AG04449 (cell line): ENCODE results near the gene CSTPP1.
A peak's percentile ranks its signal among the peaks of the same experiment; 100 is the strongest.

Experiments
- CTCF ChIA-PET: fragments of 350-600 bp; formaldehyde crosslinking; extraction: SDS; loops from one replicate; lab custom pipeline; 2021; ENCODE audit warnings: antibody characterized with exemption; lab: Yijun Ruan, JAX
- POLR2A ChIA-PET: fragments of 400-600, 350-600 bp; formaldehyde crosslinking; extraction: SDS; loops from one replicate; lab custom pipeline; 2020; ENCODE audit warnings: antibody characterized with exemption, inconsistent platforms; lab: Yijun Ruan, JAX
- DNase-seq: peaks from one replicate; pipeline ENCODE4 v3.0.0-alpha.2; 2010; ENCODE audit warnings: low read depth, low spot score
- H3K4me3 ChIP-seq: 2 replicates; pipeline ENCODE4 v1.5.1; 2011; ENCODE audit warnings: low read depth, mild to moderate bottlenecking, control low read depth, low read length
- TF ChIP-seq, protein P1 (sequence below): IDR thresholded peaks from one replicate; pipeline ENCODE4 v1.5.1; 2011; ENCODE audit warnings: mild to moderate bottlenecking, moderate library complexity, low read length, control low read depth, inconsistent platforms; ENCODE audit not compliant: insufficient read depth; ENCODE audit errors: missing control alignments

Gene CSTPP1

DNA sequence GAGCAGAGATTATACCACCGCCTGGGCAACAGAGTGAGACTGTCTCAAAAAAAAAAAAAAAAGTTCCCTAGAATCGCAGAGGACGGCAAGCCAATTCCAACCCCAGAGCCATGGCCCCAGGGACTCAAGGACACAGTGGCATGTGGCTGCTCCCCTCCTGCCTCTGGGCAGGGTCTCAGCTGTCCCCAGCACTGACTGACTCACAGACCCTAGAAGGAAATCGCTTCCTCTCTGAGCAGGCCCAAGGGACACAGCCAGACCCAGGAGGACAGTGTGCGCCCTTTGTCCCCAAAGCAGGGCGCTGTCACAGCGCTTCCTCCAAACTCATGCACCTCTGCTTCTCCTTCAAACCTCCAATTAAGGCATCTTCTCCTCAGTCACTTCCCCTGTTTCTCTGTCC, 247.4 kb downstream of the CSTPP1 start:
- ChIA-PET POLR2A (interaction anchor here (0.6 to 1.9 kb wide), 2 partner anchors 31 to 53 kb away, joined by 3 to 7 read pairs; partner anchors contain the start of gene DDB2), CTCF (interaction anchor here (1.4 to 9.0 kb wide), 5 partner anchors 22 to 223 kb away, joined by 3 to 99 read pairs (median 12); partner anchors contain the start of gene MYBPC3)
- TF ChIP-seq, protein P1, sequence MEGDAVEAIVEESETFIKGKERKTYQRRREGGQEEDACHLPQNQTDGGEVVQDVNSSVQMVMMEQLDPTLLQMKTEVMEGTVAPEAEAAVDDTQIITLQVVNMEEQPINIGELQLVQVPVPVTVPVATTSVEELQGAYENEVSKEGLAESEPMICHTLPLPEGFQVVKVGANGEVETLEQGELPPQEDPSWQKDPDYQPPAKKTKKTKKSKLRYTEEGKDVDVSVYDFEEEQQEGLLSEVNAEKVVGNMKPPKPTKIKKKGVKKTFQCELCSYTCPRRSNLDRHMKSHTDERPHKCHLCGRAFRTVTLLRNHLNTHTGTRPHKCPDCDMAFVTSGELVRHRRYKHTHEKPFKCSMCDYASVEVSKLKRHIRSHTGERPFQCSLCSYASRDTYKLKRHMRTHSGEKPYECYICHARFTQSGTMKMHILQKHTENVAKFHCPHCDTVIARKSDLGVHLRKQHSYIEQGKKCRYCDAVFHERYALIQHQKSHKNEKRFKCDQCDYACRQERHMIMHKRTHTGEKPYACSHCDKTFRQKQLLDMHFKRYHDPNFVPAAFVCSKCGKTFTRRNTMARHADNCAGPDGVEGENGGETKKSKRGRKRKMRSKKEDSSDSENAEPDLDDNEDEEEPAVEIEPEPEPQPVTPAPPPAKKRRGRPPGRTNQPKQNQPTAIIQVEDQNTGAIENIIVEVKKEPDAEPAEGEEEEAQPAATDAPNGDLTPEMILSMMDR, result no peak
- DNase-seq, result no peak
- no peak overlapping the region for H3K4me3 ChIP-seq

DNA sequence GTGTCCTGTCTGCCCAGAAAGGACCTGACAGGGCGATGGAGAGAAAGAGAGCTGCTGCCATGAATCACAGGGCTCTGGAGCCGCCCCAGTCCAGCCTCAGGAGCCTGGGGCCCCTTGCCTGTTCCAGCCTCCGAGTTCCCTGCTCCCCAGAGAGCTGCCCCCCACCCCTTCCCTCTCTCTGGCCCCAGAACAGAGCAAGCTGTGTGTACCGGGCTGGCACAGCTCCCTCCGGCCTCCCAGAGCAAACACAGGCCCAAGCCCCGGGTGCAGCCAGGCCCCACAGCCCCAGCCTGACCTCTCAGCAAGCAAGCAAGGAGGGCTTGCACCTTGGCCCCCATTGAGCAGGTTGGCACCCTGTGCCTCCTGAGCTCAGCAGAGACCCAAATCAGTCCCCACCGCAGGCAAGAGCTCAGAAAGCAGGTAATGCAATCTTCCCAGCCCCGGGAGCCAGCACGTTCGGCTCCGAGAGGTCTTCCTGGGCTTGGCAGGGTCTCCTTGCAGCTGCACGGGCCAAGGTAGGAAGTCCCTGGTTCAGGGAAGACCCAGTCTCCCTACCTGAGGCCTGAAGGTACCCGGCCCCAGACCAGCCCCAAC, 248.2 kb downstream of the CSTPP1 start:
- no peak for DNase-seq
- POLR2A ChIA-PET, result interaction anchor here (0.6 to 1.9 kb wide), 7 partner anchors 30 to 129 kb away, joined by 3 to 7 read pairs (median 3); partner anchors contain the start of genes ACP2 and DDB2
- H3K4me3 ChIP-seq, result peak overlapping the region; percentile 71
- CTCF ChIA-PET, result interaction anchor here (0.8 to 2.3 kb wide), 12 partner anchors 9 to 222 kb away, joined by 3 to 13 read pairs (median 6); partner anchors contain the start of genes ACP2, ARFGAP2, DDB2 and NR1H3
- TF ChIP-seq, protein P1, result no peak

DNA sequence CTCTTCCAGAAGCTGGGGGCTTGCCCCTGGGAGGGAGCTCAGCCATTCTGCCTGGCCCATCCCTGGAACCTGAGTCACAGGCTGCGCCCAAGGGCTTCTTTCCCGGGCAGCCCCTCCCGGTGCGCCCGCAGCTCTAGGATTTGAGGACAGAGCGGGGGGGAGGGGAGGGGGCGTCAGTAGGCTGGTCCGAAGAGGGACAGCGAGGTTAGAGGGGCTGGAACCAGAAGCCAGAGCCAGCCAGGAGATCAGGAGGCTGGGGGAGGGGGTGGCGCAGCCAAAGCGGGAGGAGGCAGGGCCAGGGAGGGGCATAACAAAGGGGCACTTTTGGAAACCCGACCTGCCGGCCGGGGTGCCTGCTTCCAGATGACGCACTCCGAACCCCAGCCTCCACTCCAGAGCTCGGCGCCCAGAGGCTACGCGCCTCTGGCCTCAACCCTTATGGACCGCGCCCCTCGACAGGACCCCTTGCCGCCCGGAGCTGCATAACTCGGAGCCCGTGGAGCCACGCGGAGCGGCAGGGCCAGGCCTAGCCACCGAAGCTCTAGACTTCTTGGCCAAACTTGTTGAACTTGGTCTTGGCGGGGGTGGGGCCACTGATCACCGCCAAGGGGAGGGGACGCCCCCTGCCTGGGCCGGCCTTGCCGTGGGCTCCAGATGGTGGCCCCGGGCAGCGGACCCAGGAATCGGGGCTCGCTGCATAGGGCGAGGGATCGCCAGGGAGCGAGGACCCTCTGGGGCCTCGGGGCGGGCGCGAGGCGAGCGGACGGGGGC, 248.9 kb downstream of the CSTPP1 start:
- TF ChIP-seq, protein P1, result no peak
- POLR2A ChIA-PET, result interaction anchor here (0.6 to 1.9 kb wide), 6 partner anchors 29 to 130 kb away, joined by 3 to 7 read pairs (median 4); partner anchors contain the start of genes ACP2 and DDB2
- DNase-seq, result no peak
- CTCF ChIA-PET, result interaction anchor here (0.8 to 2.3 kb wide), 13 partner anchors 8 to 222 kb away, joined by 3 to 13 read pairs (median 5); partner anchors contain the start of genes ACP2, ARFGAP2, DDB2 and NR1H3
- H3K4me3 ChIP-seq, result peak overlapping the region; percentile 71

DNA sequence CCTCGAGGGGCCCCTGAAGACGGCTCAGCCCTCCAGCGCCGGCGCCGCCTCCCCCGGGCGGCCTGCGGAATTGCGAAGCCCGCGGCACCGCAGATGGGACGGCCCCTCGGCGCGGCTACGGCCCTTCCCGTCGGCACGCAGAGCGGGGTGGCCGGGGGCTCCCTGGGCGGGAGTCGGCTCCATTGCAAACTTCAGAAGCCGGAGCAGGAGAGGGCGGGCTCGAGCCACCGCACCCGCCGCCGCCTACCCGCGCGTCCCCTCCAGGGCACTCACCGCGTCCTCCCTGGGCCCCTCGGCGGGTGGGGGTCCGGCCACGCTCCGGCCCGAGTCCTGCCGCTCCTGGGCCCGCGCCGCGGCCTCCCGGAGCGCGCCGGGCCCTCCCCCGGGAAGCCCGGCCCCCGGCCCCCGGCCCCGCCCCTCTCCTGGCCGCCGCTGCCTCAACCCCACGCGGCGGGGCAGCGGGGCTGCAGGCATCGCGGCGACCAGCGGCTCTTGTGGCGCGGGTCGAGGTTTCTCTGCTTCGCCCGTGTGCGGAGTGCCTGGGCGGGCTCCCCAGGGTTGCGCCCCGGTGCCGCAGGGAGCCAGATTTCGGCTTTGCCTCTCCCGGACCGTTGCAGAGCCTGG, 249.6 kb downstream of the CSTPP1 start, which contains the start of gene PACSIN3:
Gene PACSIN3 (minus strand): TSS at position 359 of the 624 bp plus-strand sequence. CDS start 3,707 bp downstream, outside the sequence.
- DNase-seq, result no peak
- ChIA-PET CTCF (interaction anchor here (0.7 to 4.1 kb wide), 13 partner anchors 8 to 77 kb away, joined by 3 to 40 read pairs (median 6); partner anchors contain the start of genes ACP2, ARFGAP2, DDB2 and NR1H3), POLR2A (interaction anchor here (1.4 to 1.9 kb wide), 3 partner anchors 29 to 48 kb away, joined by 5 to 7 read pairs (median 5); partner anchors contain the start of gene DDB2)
- peak within 1 kb of the TSS; percentile 71 for H3K4me3 ChIP-seq
- TF ChIP-seq, protein P1, result peak; percentile 12

DNA sequence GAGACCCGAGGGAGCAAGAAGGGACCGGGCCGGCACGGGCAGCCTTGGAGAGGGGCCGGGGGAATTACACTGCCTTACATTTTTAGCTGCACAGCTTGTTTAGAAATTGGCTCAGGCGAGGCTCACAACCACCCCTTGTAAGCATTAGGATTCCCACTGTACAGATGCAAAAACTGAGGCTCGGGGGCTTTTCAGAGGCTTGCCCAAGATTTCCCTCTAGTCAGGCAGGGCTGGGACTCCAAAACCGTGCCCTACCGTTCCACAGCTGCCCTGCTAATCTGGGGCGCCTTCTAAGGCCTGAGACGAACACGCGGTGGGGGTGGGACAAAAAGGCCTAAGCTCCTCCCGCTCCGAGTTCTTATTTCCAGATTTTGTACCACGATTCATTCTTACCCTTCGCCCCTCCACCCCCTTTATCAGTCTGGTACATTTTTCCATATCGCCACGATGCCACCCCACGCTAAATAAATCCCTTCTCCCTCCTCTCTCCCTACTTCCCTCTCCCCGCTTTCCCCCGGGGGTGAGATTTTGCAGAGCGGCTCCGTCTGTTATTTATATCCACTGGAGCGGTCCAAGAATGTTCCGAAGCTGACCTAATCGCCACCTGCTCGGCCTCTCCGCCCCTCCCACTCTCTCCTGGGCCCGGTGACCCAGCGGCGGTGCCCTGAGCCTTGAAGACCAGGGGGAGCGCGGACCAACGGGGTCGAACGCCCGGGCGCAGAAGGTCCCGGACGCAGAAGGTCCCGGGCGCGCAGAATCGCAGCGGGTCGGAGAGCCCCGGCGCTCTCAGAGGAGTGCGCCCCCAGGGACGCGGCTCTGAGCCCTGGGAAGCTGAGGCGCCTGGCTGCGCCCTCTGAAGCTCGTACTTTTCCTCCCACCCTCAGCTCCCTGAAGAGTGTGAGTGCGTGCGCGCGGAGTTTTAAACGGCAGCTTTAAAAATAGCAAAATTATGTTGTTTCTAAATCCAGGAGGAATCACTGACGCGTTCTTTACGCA, 250.4 kb downstream of the CSTPP1 start:
- H3K4me3 ChIP-seq, result peak overlapping the region; percentile 71
- no peak for DNase-seq
- ChIA-PET POLR2A (interaction anchor here (0.7 to 2.1 kb wide), 4 partner anchors 28 to 62 kb away, joined by 3 to 6 read pairs (median 4); partner anchors contain the start of genes ACP2 and DDB2), CTCF (interaction anchor here (0.7 to 4.1 kb wide), 12 partner anchors 9 to 168 kb away, joined by 3 to 40 read pairs (median 5); partner anchors contain the start of genes ACP2, ARFGAP2 and NR1H3)
- TF ChIP-seq, protein P1, result peak; percentile 21
